ENCODE measurements around the gene SYT1.
"Not testable (repeated sequence)": the region's sequence is repeated elsewhere in the genome, so short reads cannot be mapped to it uniquely, and the experiment has no call there.

Gene SYT1

GRCh38 chr12:79140711-79141110, 276.1 kb downstream of the SYT1 start:
- no peak for DNase-seq (ENCODE audit: low read depth, low spot score)

DNA sequence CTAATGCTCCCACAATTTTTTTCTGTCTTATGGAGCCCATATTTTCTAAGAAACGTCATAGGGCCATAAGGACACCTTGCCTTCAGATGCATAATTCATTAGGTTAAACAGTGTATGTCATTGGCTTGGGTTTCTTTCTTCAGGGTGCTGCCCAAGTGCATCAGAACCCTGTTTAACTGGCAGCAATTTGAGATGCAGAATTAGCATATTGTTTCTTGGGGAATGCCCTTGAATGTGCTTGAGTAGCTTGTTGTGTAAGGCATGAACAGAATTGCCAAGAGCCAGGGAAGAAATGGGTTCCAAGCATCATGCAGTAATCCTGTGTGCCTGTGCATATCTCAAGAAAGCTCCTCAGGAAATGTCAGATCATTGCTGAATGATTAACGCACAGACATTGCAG, 277.2 kb downstream of the SYT1 start:
- DNase-seq (ENCODE audit: low read depth, low spot score): no peak

- DNase-seq (ENCODE audit: low read depth, low spot score): no peak
Observed at GRCh38 chr12:79143803-79144202, 279.2 kb downstream of the SYT1 start.

- DNase-seq (ENCODE audit: low read depth, low spot score): no peak
Observed at GRCh38 chr12:79151956-79152355, 287.4 kb downstream of the SYT1 start.

GRCh38 chr12:79155683-79156082, 291.1 kb downstream of the SYT1 start:
- no peak for DNase-seq (ENCODE audit: low read depth, low spot score)

- no peak for DNase-seq (ENCODE audit: low read depth, low spot score)
Observed at GRCh38 chr12:79156846-79157463, 292.4 kb downstream of the SYT1 start.

GRCh38 chr12:79161249-79161934, 296.8 kb downstream of the SYT1 start:
- no peak for DNase-seq (ENCODE audit: low read depth, low spot score)

DNA sequence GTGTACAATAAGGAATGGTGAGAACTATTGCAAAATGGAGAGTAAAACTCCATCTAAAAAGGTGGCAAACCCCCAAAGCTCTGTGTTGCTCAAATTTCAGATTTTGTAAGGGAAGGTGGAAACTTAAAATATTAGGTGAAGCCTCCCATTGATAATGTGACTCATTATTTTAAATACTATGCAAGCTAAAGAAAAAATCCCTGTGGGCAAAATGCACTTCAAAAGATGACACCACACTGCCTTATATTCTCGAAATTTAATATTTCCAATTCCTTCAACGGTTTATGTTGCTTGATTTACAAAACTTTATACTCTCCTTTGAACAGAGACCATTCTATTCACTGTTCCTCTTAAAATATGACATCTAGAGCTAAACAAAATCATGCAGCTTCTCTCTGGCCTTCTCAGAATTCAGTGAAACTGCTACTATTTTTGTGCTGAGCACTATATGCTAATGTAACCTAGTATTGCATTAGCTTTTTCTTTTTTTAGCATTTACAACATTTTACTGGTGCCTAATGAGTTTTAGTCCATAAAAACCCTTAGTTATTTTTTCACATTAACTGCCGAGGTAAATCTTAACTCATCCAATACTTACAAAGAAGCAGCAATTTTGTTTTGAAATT, 297.7 kb downstream of the SYT1 start:
- no peak for DNase-seq (ENCODE audit: low read depth, low spot score)

DNA sequence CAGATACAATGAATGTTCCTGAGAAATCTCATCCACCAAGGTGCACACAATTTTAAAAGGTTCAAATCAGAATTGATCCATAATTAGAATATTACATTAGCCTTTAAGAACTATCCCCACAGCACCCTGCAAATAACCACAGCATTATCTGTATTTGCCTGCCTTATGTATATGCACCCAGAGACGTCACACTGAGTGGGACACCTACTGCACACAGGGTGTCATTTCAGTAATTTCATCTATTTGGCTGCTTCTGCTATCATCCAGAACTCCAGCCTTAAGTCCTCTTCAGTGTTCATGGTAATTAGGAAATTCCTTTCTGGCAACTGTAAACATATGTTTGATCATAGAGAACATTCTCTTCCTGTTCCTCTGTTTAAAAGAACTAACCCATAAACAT, 298.4 kb downstream of the SYT1 start:
- DNase-seq (ENCODE audit: low read depth, low spot score): no peak

DNA sequence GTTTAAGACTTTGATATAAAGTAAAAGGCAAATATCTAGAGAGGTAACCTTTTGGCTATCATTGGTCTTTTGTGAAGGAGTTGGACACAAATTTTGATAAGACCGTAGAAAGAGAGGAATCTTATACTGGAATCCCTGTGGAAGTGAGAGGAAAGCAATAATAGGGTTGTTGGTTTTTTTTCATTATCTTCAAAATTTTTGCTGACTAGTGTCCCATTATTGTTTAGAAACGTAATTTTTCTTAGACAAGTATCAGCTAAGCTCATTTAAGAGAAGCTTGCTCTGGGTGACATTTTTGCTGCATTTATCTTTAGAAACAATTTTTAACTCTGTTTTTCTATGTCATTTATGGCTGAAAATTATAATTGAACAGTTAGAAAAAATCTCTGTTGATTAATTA, 300.3 kb downstream of the SYT1 start:
- no peak for DNase-seq (ENCODE audit: low read depth, low spot score)

GRCh38 chr12:79168687-79169086, 304.1 kb downstream of the SYT1 start:
- no peak for DNase-seq (ENCODE audit: low read depth, low spot score)

DNA sequence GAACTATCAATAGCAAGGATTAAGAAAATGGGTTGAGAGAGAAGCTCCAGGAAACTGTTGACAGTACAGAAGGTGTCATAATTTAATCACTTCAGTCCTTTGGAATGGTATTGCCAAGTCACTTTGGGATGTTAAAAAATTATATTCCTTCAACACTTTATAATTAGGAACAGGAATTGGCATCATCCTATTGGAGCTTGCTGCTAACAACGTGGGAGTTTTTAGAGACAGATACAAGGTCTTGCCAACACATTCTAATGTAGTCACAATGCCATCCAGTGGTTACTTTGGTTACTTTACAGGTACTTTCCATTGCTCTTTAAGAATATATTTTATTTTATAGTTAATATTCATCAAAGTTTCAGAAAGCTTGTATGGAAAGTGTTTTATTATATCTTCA, 310.1 kb downstream of the SYT1 start:
- DNase-seq (ENCODE audit: low read depth, low spot score): no peak

- no peak for DNase-seq (ENCODE audit: low read depth, low spot score)
Observed at GRCh38 chr12:79183003-79183402, 318.4 kb downstream of the SYT1 start.

- no peak for DNase-seq (ENCODE audit: low read depth, low spot score)
Observed at GRCh38 chr12:79183926-79184325, 319.4 kb downstream of the SYT1 start.

DNA sequence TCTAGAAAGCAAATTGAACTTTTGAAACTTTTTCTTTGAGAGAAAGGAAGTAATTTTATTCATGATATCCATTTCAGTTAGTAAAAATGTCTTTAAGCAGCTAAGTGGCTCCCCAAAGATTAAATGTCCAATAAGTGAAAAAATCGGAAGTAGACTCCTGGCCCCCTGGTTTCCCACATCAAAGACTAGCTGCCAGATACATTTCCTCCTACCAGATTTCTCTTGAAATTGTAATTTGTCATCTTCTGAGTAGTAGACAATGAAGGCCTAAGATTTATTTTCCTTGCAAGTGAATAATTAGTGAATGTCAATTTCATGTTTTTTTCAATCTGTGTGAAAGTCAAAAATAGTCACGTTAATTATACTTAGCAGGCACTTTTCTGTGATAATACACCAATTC, 321.9 kb downstream of the SYT1 start:
- DNase-seq (ENCODE audit: low read depth, low spot score): no peak

DNA sequence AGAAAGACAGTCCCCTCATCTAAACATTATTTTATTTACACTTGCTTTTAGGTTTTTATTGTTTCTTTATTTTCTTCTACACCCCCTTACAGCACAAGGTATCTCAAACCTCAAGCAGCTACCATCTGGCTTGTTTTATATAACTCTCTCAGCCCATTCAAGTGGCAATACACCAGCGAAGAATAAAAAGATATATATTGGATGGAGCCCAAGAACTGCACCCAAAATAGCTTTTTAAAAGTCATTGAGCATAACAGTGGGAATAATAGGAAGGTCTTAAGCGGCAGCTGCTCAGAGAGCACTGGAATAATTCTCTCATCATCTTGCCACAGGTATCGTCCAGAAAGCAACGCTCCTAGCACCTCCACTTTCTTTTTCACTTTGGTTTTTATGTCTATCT, 322.5 kb downstream of the SYT1 start:
- DNase-seq (ENCODE audit: low read depth, low spot score): no peak

DNA sequence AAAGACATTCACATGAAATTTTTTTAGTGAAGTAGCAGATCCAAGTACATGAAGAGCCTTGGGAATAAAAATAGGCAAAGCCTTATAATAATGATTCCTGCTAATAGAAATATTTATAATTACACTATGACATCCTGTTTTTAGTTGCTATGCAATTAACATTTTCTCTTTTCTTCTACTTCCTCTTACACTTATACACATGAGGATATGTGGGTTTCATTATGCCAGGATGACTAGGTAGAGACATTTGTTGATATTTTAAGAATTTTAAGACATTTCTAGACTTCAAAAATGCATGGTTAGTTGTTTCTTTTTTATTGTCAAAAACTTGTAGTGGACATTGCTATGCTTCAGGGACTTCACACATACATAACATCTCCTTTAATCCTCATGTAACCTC, 326.8 kb downstream of the SYT1 start:
- DNase-seq (ENCODE audit: low read depth, low spot score): no peak

- no peak for DNase-seq (ENCODE audit: low read depth, low spot score)
Observed at GRCh38 chr12:79194595-79194994, 330.0 kb downstream of the SYT1 start.

DNA sequence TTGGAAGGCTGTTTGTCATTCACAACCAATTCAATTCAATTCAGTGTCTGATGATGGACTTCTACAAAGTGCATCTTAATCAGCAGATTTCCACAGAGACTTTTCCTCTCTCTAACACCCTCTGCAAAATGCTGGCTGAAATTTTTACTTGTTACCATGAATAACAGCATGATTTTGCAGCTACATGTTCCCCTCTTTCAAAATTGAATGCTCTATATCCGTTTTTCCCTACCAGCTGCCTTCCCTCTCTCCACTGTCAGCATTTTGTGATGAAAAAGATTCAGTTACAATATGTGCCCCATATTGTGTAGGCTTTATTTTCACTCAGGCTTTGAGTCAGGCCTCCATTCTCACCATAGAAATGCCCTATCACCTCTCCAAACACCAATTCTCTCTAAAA, 334.6 kb downstream of the SYT1 start:
- DNase-seq (ENCODE audit: low read depth, low spot score): no peak

GRCh38 chr12:79200176-79200575, 335.6 kb downstream of the SYT1 start:
- DNase-seq (ENCODE audit: low read depth, low spot score): no peak

DNA sequence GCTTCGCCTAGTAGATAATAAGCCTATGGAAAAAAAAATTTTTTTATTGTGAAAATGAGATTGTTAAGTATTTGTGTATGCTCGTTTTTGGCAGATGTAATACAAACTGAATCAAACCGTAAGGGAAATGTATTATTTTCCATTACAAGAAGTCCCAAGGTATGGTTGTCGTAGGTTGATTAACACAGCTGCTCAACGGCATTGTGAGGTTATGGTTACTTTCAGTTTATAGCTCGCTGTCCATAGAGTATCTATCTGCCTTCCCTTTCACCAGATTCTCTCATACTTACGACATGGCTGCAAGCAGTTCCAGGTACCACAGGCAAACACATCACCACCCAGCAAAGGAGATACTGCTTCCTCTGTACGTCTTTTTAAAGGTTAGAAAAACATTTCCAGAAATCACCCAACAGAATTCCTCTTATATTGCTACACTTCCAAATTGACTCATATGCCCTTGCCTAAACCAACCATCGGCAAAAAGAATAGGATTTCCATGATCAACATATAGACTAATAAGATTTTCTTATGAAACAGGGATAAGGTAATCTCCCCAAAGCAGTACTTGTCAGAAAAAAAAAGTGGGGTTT, 338.6 kb downstream of the SYT1 start:
- no peak for DNase-seq (ENCODE audit: low read depth, low spot score)

- DNase-seq (ENCODE audit: low read depth, low spot score): no peak
Observed at GRCh38 chr12:79206871-79207270, 342.3 kb downstream of the SYT1 start.

DNA sequence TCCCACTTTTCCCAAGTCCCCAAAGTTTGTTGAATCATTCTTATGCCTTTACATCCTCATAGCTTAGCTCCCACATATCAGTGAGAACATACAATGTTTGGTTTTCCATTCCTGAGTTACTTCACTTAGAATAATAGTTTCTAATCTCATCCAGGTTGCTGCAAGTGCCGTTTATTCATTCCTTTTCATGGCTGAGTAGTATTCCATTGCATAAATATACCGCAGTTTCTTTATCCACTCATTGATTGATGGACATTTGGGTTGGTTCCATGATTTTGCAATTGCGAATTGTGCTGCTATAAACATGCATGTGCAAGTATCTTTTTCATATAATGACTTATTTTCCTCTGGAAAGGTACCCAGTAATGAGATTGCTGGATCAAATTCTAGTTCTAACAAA, 345.8 kb downstream of the SYT1 start:
- not testable (repeated sequence) for DNase-seq (ENCODE audit: low read depth, low spot score)
